Dermis microvascular lymphatic vessel endothelial cell (primary cell): ENCODE measurements around the gene PDK1. TPM values are rescaled to one million over a fixed set of nuclear protein-coding genes. Genes with fewer than 3 reads are reported as not detected.
"Not testable (repeated sequence)": the region's sequence is repeated elsewhere in the genome, so short reads cannot be mapped to it uniquely, and the experiment has no call there.

ENCODE experiments used
- DNase-seq, 2 donors: peaks; one replicate each; pipeline versions ENCODE4 v3.0.0 to v3.0.0-alpha.2; 2010; ENCODE audit warnings: low read depth in 2 of 2
- total RNA-seq: library from RNA; depleted of rRNA; stranded (reverse); fragments of >200 nt; gene quantifications from 2 replicates; pipeline ENCODE4 v1.2.1, GENCODE V29; 2014

PDK1 gene
- total RNA-seq = 4.7 and 7.2 TPM in 2 replicates

- peak; percentile 72 to 93 for DNase-seq
These were observed at the start of gene PDK1 for GRCh38 chr2:172555522-172556283. Gene PDK1 (plus strand): TSS chr2:172556090. CDS start chr2:172556151, 61 bp downstream.

GRCh38 chr2:172507199-172507598 lies 48.7 kb upstream of the PDK1 start:
- no peak for DNase-seq

GRCh38 chr2:172510088-172510487 lies 45.8 kb upstream of the PDK1 start:
- no peak for DNase-seq

GRCh38 chr2:172510548-172510947 lies 45.3 kb upstream of the PDK1 start:
- DNase-seq = no peak

GRCh38 chr2:172512810-172513523 lies 42.9 kb upstream of the PDK1 start:
- DNase-seq = no peak

- DNase-seq = no peak
These were observed 42.4 kb upstream of the PDK1 start for GRCh38 chr2:172513524-172513900.

- DNase-seq = no peak
These were observed 41.8 kb upstream of the PDK1 start for GRCh38 chr2:172513935-172514586.

- no peak for DNase-seq
These were observed 39.6 kb upstream of the PDK1 start for GRCh38 chr2:172516299-172516698.

GRCh38 chr2:172518995-172519394 lies 36.9 kb upstream of the PDK1 start:
- no peak for DNase-seq

GRCh38 chr2:172525601-172526000 lies 30.3 kb upstream of the PDK1 start:
- DNase-seq = peak in 1 of 2 donors; percentile 6

GRCh38 chr2:172531309-172531708 lies 24.6 kb upstream of the PDK1 start:
- no peak for DNase-seq

- DNase-seq = not testable (repeated sequence)
These were observed 23.4 kb upstream of the PDK1 start for GRCh38 chr2:172532461-172532860.

GRCh38 chr2:172533687-172534086 lies 22.2 kb upstream of the PDK1 start:
- DNase-seq = no peak

- no peak for DNase-seq
These were observed 20.8 kb upstream of the PDK1 start for GRCh38 chr2:172535119-172535518.

- DNase-seq = not testable (repeated sequence)
These were observed 18.0 kb upstream of the PDK1 start for GRCh38 chr2:172537851-172538250.

GRCh38 chr2:172539767-172540166 lies 16.1 kb upstream of the PDK1 start:
- DNase-seq = no peak

- no peak for DNase-seq
These were observed 15.5 kb upstream of the PDK1 start for GRCh38 chr2:172540421-172540820.

- DNase-seq = no peak
These were observed 10.3 kb upstream of the PDK1 start for GRCh38 chr2:172545408-172546075.

GRCh38 chr2:172549131-172549530 lies 6.8 kb upstream of the PDK1 start:
- DNase-seq = no peak

- not testable (repeated sequence) for DNase-seq
These were observed 6.1 kb upstream of the PDK1 start for GRCh38 chr2:172549802-172550201.

- no peak for DNase-seq
These were observed 5.5 kb upstream of the PDK1 start for GRCh38 chr2:172550419-172550818.

GRCh38 chr2:172551271-172551670 lies 4.6 kb upstream of the PDK1 start:
- no peak for DNase-seq
